ENCODE measurements around the gene IGF1R.

The IGF1R gene

DNA sequence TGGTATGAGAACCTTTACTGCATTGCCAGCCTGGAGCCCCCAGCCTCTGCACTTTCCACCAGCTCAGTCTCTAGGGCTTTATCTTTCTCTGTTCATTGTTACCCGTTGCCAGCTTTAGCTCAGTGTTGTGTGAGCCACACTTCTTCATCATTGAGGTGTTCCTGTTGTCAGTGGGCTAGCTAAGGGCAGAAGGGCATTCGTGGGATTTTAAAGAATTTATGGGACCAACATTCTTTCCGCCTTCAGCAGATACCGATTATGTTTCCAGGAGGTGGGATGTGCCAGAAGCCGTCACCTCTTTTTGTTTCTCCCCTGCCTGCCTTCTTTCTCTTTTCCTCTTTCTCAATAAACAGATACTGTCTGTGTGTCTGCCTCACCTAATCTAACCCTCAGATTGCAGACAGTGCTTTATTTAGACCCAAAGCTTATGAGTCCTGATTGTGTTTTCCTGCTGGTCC is 294.7 kb downstream of the IGF1R start:
- DNase-seq (ENCODE audit: low spot score): no peak

DNA sequence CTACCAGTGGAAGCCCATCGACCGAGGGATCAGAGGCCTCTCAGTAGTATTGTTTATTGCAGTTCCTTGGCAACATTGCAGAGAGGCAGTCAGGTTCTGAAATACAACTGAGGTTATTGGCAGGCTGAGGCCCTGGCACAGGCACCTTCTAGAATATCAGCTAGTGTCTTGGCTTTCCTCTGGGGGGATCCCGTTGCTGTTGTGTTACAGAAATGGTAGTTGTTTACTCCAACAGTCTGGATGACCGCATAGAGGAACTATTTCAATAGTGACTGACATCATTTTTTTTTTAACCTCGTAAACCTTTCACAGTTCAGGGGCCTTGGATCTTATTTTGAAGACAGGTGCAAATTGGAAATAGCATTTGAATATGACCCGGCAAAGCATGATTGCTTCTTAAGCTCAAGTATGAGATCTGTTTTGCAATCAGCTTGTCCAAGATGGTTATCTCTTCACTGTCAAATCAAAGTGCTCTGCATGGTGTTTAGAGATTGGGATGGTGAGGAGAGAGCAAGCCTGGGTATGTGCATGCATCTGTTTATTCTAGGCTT is 295.3 kb downstream of the IGF1R start:
- DNase-seq (ENCODE audit: low spot score): no peak

GRCh38 chr15:98946301-98947255 is 298.2 kb downstream of the IGF1R start:
- DNase-seq (ENCODE audit: low spot score): no peak

DNA sequence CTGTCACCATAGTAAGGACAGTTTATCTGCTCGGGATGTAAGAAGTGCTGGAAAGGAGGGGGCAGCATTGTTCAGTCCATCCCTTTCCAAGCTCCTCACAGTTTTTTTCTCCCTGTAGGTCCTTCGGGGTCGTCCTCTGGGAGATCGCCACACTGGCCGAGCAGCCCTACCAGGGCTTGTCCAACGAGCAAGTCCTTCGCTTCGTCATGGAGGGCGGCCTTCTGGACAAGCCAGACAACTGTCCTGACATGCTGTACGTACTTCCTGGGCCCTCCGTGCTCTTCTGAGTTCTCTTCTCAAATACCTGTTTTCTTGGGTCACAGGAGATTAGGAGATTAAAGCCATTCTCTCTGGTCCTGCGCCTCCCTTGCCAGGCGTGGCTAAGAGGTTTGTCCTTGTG is 300.1 kb downstream of the IGF1R start:
- DNase-seq (ENCODE audit: low spot score): no peak

GRCh38 chr15:98948941-98949340 is 300.6 kb downstream of the IGF1R start:
- no peak for DNase-seq (ENCODE audit: low spot score)

DNA sequence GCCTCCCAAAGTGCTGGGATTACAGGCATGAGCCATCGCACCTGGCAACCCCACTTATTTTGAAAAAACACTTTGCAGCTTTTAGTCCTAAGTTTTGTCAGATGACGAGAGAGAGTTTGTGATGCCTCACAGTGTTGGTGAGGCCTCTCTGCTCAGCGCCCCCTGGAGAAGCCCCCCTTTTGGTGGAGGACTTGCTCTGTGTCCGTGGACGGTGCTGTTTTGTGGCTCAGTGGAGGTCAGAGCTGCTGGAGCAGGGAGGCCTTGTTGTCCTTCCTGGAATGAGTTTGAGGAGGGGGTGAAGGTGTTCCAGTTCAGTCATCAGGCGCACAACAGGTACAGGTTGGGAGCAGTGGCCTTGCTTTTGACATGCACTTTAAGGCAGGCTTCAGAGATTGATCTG is 301.3 kb downstream of the IGF1R start:
- no peak for DNase-seq (ENCODE audit: low spot score)

GRCh38 chr15:98950248-98950647 is 301.9 kb downstream of the IGF1R start:
- no peak for DNase-seq (ENCODE audit: low spot score)

- DNase-seq (ENCODE audit: low spot score): no peak
Measured at GRCh38 chr15:98951004-98951403, 302.7 kb downstream of the IGF1R start.

- DNase-seq (ENCODE audit: low spot score): no peak
Measured at GRCh38 chr15:98951493-98952320, 303.4 kb downstream of the IGF1R start.

DNA sequence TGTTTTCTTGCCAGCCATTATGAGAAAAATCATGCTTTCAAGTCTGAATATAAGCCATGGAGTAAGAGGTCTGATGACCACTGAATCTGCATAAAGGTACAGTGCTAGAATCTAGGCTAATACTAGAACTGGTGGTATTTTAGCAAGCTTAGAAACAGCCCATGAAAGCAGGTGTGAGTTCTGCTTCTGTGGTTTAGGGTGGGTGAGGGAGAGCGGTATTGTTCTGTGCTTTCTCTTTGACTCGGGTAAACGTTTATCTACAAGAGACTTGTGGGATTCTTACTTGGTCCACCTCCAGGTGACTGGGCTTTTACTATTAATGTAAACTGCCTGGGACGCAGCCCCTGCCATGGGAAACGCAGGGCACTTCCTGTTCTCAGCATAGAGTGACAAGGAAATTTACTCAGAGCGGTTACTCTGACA is 304.1 kb downstream of the IGF1R start:
- no peak for DNase-seq (ENCODE audit: low spot score)

DNA sequence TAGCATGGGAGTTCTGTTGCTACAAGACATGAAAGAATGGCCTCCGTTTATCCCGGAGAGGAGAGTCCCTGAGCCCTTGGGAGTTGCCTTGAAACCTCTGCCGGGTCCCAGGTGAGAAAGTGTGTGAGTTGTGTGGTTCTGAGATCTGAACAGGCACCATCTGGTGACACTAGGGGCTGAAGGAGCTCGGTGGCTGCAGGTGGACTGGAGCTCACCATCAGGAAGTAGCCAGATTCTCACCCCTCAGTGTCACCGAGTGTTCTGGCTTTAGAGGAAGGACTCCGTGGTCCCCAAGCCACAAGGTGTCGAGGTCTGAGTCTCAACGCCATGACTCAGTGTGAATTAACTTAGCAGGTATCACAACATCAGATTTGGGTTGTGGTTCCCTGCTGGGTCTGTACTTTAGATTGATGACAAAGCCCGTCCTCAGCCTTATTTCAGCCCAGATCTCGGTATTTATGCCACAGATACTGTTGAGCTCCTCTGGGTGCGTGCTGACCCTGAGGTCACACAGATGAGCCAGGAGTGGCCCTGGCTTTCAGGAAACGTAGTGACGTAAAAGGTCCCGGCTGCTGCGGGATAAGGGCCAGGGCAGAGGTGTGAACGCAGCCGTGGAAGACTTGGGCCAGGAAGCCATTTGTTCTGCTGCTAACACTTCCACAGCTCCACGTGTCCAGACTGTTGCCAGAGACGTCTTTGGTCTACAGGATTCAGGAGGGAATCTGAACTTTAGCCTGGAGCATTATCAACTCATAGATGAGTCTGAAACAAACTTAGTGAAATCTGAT is 304.9 kb downstream of the IGF1R start:
- no peak for DNase-seq (ENCODE audit: low spot score)

GRCh38 chr15:98953968-98954367 is 305.6 kb downstream of the IGF1R start:
- DNase-seq (ENCODE audit: low spot score): no peak

- DNase-seq (ENCODE audit: low spot score): no peak
Measured at GRCh38 chr15:98954411-98954810, 306.1 kb downstream of the IGF1R start.

DNA sequence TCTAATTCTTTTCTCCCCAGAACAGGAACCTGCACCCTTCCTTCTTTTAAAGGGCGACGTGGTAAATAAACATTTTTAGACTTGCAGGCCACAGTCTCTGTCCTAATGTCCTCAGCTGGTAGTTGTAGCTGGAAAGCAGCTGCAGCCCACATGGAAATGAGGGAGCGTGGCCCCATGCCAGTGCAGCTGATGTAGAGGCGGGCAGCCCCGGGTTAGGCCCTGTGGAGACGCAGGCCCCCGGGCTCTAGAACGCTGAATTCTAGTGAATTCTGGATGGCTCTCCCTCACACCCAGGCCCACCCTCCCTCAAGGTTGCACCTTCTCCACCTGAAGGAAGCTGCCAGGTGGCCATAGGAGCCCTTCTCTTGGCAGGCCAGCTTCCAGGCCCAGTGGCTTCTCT is 307.0 kb downstream of the IGF1R start:
- DNase-seq (ENCODE audit: low spot score): no peak

DNA sequence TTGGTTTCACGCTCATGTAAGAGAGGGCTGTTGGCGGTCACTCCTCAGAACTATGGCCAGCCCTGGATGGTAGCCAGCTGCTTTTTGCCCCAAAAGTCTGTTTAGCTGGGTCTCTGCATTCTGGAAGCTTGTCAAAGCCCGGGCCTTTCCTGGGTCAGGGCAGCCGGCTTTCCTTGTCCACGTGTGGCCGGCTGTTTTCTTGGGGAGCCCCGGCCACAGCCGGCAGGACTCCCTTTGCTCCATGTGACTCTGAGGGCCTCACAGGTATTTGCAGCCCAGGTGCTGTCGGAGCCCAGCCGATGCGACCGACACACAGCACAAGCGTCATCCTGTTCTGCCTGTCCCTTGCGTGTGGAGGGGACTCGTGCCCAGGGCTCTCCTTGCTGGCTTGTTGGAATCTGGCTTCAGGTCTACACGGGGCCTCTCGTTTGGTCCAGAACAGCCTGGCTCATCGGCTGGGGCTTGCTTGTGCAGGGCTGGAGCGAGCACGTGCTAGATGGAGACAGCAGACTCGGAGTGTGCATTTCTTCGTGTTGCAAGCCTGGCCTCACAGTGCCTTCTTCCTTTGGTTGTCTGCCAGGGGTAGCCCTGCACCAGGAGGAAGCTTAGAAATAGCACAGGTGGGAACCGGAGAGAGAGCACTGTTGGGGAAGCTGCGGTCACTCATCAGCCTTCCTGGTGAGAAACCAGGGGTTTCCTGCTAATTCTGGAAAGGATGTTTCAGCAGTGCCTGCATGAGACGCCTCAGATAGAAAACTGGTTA is 307.8 kb downstream of the IGF1R start:
- no peak for DNase-seq (ENCODE audit: low spot score)

- no peak for DNase-seq (ENCODE audit: low spot score)
Measured at GRCh38 chr15:98956796-98957553, 308.6 kb downstream of the IGF1R start.

DNA sequence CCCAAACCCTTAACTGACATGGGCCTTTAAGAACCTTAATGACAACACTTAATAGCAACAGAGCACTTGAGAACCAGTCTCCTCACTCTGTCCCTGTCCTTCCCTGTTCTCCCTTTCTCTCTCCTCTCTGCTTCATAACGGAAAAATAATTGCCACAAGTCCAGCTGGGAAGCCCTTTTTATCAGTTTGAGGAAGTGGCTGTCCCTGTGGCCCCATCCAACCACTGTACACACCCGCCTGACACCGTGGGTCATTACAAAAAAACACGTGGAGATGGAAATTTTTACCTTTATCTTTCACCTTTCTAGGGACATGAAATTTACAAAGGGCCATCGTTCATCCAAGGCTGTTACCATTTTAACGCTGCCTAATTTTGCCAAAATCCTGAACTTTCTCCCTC is 309.3 kb downstream of the IGF1R start:
- DNase-seq (ENCODE audit: low spot score): no peak

DNA sequence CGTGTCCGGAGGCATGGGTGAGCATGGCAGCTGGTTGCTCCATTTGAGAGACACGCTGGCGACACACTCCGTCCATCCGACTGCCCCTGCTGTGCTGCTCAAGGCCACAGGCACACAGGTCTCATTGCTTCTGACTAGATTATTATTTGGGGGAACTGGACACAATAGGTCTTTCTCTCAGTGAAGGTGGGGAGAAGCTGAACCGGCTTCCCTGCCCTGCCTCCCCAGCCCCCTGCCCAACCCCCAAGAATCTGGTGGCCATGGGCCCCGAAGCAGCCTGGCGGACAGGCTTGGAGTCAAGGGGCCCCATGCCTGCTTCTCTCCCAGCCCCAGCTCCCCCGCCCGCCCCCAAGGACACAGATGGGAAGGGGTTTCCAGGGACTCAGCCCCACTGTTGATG is 309.7 kb downstream of the IGF1R start:
- no peak for DNase-seq (ENCODE audit: low spot score)

DNA sequence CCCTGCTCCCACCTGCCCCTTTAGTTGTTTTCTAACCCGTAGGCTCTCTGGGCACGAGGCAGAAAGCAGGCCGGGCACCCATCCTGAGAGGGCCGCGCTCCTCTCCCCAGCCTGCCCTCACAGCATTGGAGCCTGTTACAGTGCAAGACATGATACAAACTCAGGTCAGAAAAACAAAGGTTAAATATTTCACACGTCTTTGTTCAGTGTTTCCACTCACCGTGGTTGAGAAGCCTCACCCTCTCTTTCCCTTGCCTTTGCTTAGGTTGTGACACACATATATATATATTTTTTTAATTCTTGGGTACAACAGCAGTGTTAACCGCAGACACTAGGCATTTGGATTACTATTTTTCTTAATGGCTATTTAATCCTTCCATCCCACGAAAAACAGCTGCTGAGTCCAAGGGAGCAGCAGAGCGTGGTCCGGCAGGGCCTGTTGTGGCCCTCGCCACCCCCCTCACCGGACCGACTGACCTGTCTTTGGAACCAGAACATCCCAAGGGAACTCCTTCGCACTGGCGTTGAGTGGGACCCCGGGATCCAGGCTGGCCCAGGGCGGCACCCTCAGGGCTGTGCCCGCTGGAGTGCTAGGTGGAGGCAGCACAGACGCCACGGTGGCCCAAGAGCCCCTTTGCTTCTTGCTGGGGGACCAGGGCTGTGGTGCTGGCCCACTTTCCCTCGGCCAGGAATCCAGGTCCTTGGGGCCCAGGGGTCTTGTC is 310.7 kb downstream of the IGF1R start:
- no peak for DNase-seq (ENCODE audit: low spot score)

- no peak for DNase-seq (ENCODE audit: low spot score)
Measured at GRCh38 chr15:98959640-98960007, 311.3 kb downstream of the IGF1R start.

Measured in HuH-7.5 (cell line).